HG02981 (cell line): ENCODE data around the gene SLC27A4.
"Not testable (repeated sequence)": the region's sequence is repeated elsewhere in the genome, so short reads cannot be mapped to it uniquely, and the experiment has no call there.

Experiments used
- ATAC-seq: cut with Tn5 transposase; IDR thresholded peaks from one replicate; pipeline ENCODE4 v1.9.1; 2021; ENCODE audit warnings: mild to moderate bottlenecking, moderate library complexity; ENCODE audit not compliant: unreplicated experiment

SLC27A4 gene

GRCh38 chr9:128323791-128324190, 16.5 kb upstream of the SLC27A4 start:
- no peak for ATAC-seq

- no peak for ATAC-seq
Measured at GRCh38 chr9:128324401-128324800, 15.9 kb upstream of the SLC27A4 start.

- ATAC-seq, result no peak
Measured at GRCh38 chr9:128325629-128326028, 14.7 kb upstream of the SLC27A4 start.

- ATAC-seq, result no peak
Measured at GRCh38 chr9:128333451-128333869, 6.9 kb upstream of the SLC27A4 start.

- ATAC-seq, result no peak
Measured at GRCh38 chr9:128335161-128335560, 5.2 kb upstream of the SLC27A4 start.

- ATAC-seq, result no peak
Measured at GRCh38 chr9:128335914-128336313, 4.4 kb upstream of the SLC27A4 start.

- no peak for ATAC-seq
Measured at GRCh38 chr9:128337936-128338335, 2.4 kb upstream of the SLC27A4 start.

GRCh38 chr9:128338852-128339614, 1.3 kb upstream of the SLC27A4 start:
- not testable (repeated sequence) for ATAC-seq

GRCh38 chr9:128340691-128341434, 536 bp downstream of the SLC27A4 start:
- ATAC-seq, result peak; percentile 31

- peak; percentile 50 for ATAC-seq
Measured at GRCh38 chr9:128341435-128341849, 1.1 kb downstream of the SLC27A4 start.

GRCh38 chr9:128342971-128343680, 2.8 kb downstream of the SLC27A4 start:
- ATAC-seq, result no peak

GRCh38 chr9:128343855-128344254, 3.5 kb downstream of the SLC27A4 start:
- ATAC-seq, result no peak

- ATAC-seq, result no peak
Measured at GRCh38 chr9:128344931-128345605, 4.7 kb downstream of the SLC27A4 start.

GRCh38 chr9:128349125-128349524, 8.8 kb downstream of the SLC27A4 start:
- ATAC-seq, result no peak

GRCh38 chr9:128349772-128350171, 9.4 kb downstream of the SLC27A4 start:
- ATAC-seq, result no peak

- ATAC-seq, result no peak
Measured at GRCh38 chr9:128355451-128355850, 15.1 kb downstream of the SLC27A4 start.

- ATAC-seq, result no peak
Measured at GRCh38 chr9:128358090-128358489, 17.8 kb downstream of the SLC27A4 start.

GRCh38 chr9:128358861-128359260, 18.5 kb downstream of the SLC27A4 start:
- no peak for ATAC-seq

- no peak for ATAC-seq
Measured at GRCh38 chr9:128360826-128361225, 20.5 kb downstream of the SLC27A4 start.

- ATAC-seq, result no peak
Measured at GRCh38 chr9:128361296-128361985, 21.1 kb downstream of the SLC27A4 start.
